ENCODE data around the gene PXDN.

The PXDN gene

GRCh38 chr2:1664698-1665097 lies 79.6 kb downstream of the PXDN start:
- DNase-seq (ENCODE audit: low spot score), result peak; percentile 39

GRCh38 chr2:1664076-1664605 lies 80.2 kb downstream of the PXDN start:
- no peak for DNase-seq (ENCODE audit: low spot score)

GRCh38 chr2:1663621-1664020 lies 80.7 kb downstream of the PXDN start:
- DNase-seq (ENCODE audit: low spot score), result no peak

- DNase-seq (ENCODE audit: low spot score), result no peak
These were observed 81.6 kb downstream of the PXDN start for GRCh38 chr2:1662606-1663180.

- DNase-seq (ENCODE audit: low spot score), result no peak
These were observed 82.3 kb downstream of the PXDN start for GRCh38 chr2:1661891-1662605.

GRCh38 chr2:1660656-1661640 lies 83.4 kb downstream of the PXDN start:
- DNase-seq (ENCODE audit: low spot score), result no peak

GRCh38 chr2:1659951-1660565 lies 84.3 kb downstream of the PXDN start:
- DNase-seq (ENCODE audit: low spot score), result no peak

GRCh38 chr2:1658394-1659151 lies 85.7 kb downstream of the PXDN start:
- no peak for DNase-seq (ENCODE audit: low spot score)

GRCh38 chr2:1656961-1657841 lies 87.1 kb downstream of the PXDN start:
- no peak for DNase-seq (ENCODE audit: low spot score)

- no peak for DNase-seq (ENCODE audit: low spot score)
These were observed 87.9 kb downstream of the PXDN start for GRCh38 chr2:1656326-1656960.

GRCh38 chr2:1655461-1655860 lies 88.9 kb downstream of the PXDN start:
- no peak for DNase-seq (ENCODE audit: low spot score)

- no peak for DNase-seq (ENCODE audit: low spot score)
These were observed 89.5 kb downstream of the PXDN start for GRCh38 chr2:1654696-1655374.

- no peak for DNase-seq (ENCODE audit: low spot score)
These were observed 90.2 kb downstream of the PXDN start for GRCh38 chr2:1653956-1654695.

- DNase-seq (ENCODE audit: low spot score), result no peak
These were observed 92.1 kb downstream of the PXDN start for GRCh38 chr2:1652034-1652790.

- no peak for DNase-seq (ENCODE audit: low spot score)
These were observed 92.9 kb downstream of the PXDN start for GRCh38 chr2:1651121-1652033.

GRCh38 chr2:1650085-1650872 lies 94.0 kb downstream of the PXDN start:
- no peak for DNase-seq (ENCODE audit: low spot score)

Measured in ecto neural progenitor cell (in vitro differentiated cells).